Mammary epithelial cell (primary cell): ENCODE data around the gene DNAAF5.

Source experiments
- EZH2 ChIP-seq: IDR thresholded peaks from 2 replicates; pipeline ENCODE4 v1.6.1; 2012; ENCODE audit warnings: low read length, inconsistent platforms, borderline replicate concordance
- TF ChIP-seq, protein P1 (sequence below), 2 donors: IDR thresholded peaks in 1 of 2; conservative IDR thresholded peaks in 1 of 2; 2 replicates each; pipeline ENCODE4 v1.5.1; 2011 to 2012; ENCODE audit warnings: inconsistent platforms in 2 of 2, low read length in 2 of 2, mild to moderate bottlenecking in 2 of 2, control low read depth in 1 of 2, low read depth in 1 of 2; ENCODE audit not compliant: insufficient read depth in 1 of 2; ENCODE audit errors: extremely low read depth in 1 of 2

DNA sequence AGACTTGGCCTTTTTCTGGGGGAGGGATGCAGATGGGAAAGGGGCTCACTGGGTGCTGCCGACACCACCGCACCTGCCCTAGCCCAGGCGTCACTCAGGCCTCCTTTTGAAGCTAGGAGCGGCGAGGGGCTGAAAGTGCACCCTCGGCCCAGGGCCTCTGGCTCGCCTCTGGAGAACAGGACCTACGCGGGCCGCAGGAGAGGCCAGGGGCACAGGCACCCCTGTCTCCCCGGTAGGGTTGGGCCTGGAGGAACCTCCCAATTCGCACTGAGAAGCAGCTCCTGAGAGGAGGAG is 47.1 kb downstream of the DNAAF5 start:
- TF ChIP-seq, protein P1, sequence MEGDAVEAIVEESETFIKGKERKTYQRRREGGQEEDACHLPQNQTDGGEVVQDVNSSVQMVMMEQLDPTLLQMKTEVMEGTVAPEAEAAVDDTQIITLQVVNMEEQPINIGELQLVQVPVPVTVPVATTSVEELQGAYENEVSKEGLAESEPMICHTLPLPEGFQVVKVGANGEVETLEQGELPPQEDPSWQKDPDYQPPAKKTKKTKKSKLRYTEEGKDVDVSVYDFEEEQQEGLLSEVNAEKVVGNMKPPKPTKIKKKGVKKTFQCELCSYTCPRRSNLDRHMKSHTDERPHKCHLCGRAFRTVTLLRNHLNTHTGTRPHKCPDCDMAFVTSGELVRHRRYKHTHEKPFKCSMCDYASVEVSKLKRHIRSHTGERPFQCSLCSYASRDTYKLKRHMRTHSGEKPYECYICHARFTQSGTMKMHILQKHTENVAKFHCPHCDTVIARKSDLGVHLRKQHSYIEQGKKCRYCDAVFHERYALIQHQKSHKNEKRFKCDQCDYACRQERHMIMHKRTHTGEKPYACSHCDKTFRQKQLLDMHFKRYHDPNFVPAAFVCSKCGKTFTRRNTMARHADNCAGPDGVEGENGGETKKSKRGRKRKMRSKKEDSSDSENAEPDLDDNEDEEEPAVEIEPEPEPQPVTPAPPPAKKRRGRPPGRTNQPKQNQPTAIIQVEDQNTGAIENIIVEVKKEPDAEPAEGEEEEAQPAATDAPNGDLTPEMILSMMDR (conservative IDR thresholded peaks at IDR 0.05 in 1 of 2, IDR thresholded peaks at IDR 0.05 in 1 of 2; ENCODE audit: extremely low read depth in 1 of 2, insufficient read depth in 1 of 2, low read depth in 1 of 2, low read length in 2 of 2): no peak
- no peak for TF ChIP-seq EZH2
